HG03135 (cell line): ENCODE data around the gene POLR2J3.
"Not testable (repeated sequence)": the region's sequence is repeated elsewhere in the genome, so short reads cannot be mapped to it uniquely, and the experiment has no call there.

Source experiments
- ATAC-seq: cut with Tn5 transposase; IDR thresholded peaks from one replicate; pipeline ENCODE4 v1.9.1; 2021; ENCODE audit warnings: mild to moderate bottlenecking, moderate library complexity; ENCODE audit not compliant: unreplicated experiment

Gene POLR2J3

GRCh38 chr7:102524803-102525202, 47.6 kb downstream of the POLR2J3 start:
- ATAC-seq = not testable (repeated sequence)

GRCh38 chr7:102520797-102521196, 51.6 kb downstream of the POLR2J3 start:
- ATAC-seq = not testable (repeated sequence)

GRCh38 chr7:102517550-102518147, 54.7 kb downstream of the POLR2J3 start, which contains the start of gene RASA4B:
Gene RASA4B (minus strand): TSS chr7:102517777. CDS start chr7:102517710, 67 bp downstream.
- ATAC-seq = peak; percentile 74
